A549 (cell line): ENCODE measurements around the gene NPHS1.

Experiments used
- CBX8 ChIP-seq: fragments of 200-600 bp; sonication (generic); IDR thresholded peaks from 2 replicates; pipeline ENCODE4 v1.6.1; 2016
- CTCF ChIP-seq: fragments of >200 bp; sonication (Bioruptor Twin); formaldehyde crosslinking; IDR thresholded peaks from 3 replicates; pipeline ENCODE4 v1.5.1; 2016
- HOXB13 ChIP-seq: fragments of 250-450 bp; sonication (Bioruptor Pico); IDR thresholded peaks from 2 replicates; pipeline ENCODE4 v1.5.0; 2020; ENCODE audit warnings: low read depth, mild to moderate bottlenecking, moderate library complexity
- MYC ChIP-seq: IDR thresholded peaks from 2 replicates; pipeline ENCODE4 v1.6.1; 2012; ENCODE audit warnings: mild to moderate bottlenecking, inconsistent platforms, low read length, improper control_type of control experiment, borderline replicate concordance
- POLR2A ChIP-seq: IDR thresholded peaks from 2 replicates; pipeline ENCODE4 v1.6.1; 2012; ENCODE audit warnings: mild to moderate bottlenecking, low read length

- TF ChIP-seq POLR2A (no peak), CTCF (no peak), MYC (no peak), HOXB13 (no peak), CBX8 (no peak)
Measured at GRCh38 chr19:35783469-35784434, 68.6 kb downstream of the NPHS1 start.
